ENCODE measurements around the gene WIPF3. TPM values are rescaled to one million over a fixed set of nuclear protein-coding genes. Genes with fewer than 3 reads are reported as not detected.
"Not testable (repeated sequence)": the region's sequence is repeated elsewhere in the genome, so short reads cannot be mapped to it uniquely, and the experiment has no call there.

Gene WIPF3
- total RNA-seq, 1 donor from 2014 or later: not detected

DNA sequence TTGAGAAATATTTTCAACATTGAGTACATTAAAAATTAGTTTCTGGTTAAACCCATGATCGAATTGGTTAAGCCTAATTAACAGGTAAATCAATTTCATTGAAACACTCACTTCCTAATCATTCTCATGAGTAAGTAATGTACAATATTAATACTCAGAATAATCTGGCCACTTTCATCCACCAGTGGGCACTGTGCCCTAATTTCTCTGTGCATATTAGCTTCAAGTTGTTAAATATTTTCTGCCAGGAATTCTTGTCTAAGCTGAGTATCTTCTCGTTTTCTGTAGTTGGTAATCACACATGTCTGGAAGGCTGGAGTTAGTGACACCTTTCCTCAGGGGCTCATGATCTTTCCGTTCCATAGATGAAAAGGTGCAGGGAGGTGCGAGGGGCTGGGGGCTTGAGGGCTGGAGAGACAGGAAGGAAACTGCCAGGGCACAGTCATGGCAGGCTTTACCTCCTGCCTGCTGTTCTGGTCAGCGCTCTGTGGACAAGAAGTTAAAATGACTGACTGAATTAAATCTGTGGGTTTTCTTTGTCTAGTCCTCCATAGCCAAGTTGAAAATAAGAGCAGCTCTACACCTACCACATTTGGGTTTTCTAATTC lies 71.9 kb downstream of the WIPF3 start:
- intact Hi-C loops (cut with micrococcal nuclease): loop anchor here (1.0 kb wide), 1 partner anchor 184 kb away; no protein-coding TSS in a partner anchor

DNA sequence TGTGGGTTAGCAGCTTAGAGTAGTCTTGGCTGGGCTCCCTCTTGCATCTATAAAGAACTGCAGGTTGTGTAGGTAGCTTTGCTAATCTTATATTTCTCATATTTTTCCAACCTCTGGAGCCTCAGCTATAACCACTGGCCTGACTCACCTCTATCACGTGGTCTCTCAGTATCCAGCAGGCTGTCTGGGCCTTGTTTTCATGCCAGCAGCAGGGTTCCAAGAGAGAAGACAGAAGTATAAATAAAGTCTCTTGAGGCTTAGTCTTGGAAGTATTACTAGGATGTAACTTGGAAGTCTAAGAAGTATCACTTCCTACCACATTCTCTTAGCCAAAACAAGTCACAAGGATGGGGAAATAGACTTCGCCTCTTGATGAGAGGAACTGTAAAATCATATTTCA lies 73.3 kb downstream of the WIPF3 start:
- intact Hi-C loops (cut with micrococcal nuclease): no loop called here

DNA sequence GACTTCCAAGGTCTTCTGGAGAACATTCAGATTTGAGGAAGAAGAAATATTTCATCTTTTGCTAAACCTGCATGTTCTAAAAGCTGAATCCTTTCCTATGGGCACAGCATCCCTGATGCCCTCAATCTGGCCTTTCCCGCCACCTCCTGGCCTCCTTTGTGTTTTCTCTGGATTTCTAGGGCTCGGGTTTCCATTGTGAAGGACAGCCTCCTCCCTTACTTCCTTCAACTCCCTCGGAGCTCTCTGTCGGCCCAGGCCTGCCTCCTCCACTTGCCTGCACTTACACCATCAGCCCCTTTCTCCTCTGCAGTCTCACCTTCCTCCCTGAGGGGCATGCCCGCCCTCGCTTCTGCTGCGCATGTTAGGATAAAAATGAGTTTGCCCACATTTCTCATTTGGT lies 75.4 kb downstream of the WIPF3 start:
- intact Hi-C loops (cut with micrococcal nuclease): no loop called here

DNA sequence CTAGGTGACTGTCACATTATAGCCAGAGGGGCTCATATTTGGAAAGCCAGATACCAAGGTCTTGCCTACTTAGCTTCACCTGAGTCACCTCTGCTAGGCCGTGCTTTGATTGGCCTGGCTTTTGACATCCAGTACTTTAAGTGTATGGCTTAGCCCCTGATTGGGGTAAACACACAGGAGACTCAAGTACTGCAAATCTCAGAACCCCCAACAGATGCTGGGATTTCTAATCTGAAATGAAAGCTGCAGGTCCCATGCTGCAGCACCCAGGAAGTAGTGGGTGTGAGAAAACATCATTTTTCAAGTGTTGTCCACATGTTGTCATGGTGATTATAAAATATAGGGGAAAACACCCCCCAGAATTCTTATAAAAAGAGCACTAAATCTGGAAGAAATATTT lies 76.2 kb downstream of the WIPF3 start:
- intact Hi-C loops (cut with micrococcal nuclease): no loop called here

DNA sequence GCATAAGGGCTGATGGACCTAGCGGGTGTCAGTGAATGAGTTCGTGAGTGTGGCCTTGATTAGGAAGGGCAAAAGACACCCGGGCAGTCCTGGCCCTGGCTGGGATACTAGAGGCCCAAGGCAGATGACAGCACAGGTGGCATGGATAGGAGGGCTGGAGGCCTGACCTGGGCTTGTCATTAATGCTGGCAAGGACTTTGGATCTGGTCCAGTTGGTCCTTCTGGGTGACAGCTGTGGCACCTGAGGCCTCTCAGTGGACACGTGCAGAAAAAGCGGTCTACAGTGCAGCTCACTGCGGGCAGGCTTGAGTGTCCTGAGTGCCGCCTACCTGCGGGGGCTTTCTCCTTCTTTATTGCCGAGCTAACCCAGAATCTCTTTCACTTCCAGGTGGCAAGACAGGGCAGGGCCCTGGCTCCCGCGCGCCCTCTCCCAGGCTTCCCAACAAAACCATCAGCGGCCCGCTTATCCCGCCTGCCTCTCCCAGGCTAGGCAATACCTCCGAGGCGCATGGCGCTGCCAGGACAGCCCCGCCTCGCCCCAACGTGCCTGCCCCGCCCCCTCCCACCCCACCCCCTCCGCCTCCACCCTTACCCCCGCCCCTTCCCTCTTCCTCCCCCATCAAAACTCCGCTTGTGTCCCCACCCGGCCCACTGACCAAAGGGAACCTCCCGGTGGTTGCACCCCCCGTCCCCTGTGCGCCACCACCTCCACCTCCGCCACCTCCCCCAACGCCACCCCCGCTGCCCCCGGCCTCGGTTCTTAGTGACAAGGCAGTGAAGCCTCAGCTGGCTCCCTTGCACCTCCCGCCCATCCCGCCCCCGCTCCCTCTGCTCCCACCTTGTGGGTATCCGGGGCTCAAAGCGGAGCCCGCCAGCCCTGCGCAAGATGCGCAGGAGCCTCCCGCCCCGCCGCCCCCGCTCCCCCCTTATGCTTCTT lies 77.4 kb downstream of the WIPF3 start:
- intact Hi-C loops (cut with micrococcal nuclease): no loop called here

DNA sequence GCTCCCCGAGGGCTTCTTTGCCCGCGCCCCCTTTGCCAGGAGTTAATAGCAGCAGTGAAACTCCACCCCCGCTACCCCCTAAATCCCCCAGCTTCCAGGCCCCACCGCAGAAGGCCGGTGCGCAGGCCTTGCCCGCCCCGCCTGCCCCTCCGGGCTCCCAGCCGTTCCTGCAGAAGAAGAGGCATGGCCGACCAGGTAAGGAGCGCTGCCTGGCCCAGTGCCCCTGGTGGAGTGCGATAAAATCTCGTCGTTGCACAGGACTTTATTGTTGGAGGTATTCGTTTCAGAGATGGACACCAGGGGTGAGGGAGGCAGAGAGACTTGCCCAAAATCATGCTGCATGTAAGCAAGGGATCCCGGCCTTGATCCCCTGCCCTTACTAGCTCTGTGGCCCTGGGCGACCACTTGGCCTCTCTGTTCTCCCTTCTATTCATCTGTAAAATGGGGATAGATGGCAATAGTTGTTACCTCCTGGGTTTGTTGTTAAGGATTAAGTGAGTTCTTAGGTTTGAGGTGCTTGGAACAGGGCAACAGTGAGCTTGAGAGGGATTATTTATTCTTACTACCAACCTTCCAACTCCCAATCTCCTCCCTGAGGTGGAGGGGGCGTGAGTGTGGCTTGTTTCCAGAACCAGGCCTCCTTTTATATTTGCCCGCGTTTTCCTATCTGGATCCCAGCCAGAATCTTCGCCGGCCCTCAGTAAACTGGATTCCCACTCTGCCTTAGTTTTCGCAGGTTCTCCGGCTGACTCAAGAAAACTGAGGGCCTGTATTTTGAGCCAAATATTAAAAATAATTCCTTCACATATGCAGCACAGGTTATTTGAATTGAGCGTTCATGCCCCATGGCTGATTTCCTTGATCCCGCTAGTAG lies 78.3 kb downstream of the WIPF3 start:
- intact Hi-C loops (cut with micrococcal nuclease): no loop called here

DNA sequence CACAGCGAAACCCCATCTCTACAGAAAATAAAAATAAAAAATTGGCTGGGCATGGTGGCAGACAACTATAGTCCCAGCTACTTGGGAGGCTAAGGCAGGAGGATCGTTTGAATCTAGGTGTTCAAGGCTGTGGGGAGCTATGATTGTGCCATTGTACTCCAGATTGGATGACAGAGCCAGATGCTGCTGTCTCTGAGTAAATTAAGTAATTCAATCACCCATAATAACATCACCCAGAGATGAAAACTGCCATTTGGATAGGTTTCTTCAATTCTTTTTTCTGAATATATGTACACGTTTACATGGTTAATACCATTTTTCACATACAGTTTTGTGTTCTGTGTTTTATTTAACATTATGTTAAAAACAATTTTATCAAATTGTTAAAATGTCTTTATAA lies 79.3 kb downstream of the WIPF3 start:
- intact Hi-C loops (cut with micrococcal nuclease): no loop called here

DNA sequence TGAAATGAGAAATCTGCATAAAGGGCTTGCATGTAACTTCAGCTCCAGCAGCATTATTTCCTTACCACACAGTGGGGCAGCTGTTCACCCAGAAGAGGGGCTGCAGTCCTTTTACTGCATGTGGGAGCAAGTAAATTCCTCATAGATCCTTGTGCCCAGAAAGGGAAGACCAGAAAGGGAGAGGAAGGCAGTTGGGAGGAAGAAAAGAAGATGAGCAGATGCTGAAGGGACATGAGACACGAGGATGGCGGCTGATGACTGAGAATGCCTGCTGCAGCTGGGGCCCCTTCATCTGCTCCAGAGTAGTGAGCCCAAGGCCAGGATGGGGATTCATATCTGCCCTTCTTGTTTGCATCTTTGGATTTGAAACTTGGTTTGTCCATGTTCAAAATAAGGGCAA lies 80.5 kb downstream of the WIPF3 start:
- intact Hi-C loops (cut with micrococcal nuclease): no loop called here

DNA sequence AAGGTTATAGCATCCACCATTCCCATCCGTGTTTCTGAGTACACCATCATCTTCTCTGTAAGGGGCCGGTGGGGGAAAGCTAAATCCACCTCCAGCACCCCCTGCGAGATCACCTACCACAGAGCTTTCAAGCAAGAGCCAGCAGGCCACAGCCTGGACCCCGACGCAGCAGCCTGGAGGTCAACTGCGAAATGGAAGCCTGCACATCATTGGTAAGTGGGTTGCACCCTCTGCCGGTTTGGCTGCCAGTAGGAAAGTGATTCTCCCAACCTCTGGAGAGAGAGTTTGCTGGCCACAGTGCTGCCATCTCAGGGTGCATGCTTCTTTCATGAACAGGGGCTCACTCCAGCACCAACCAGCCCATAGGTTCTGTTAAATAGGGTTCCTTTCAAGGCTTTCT lies 81.7 kb downstream of the WIPF3 start:
- intact Hi-C loops (cut with micrococcal nuclease): no loop called here

DNA sequence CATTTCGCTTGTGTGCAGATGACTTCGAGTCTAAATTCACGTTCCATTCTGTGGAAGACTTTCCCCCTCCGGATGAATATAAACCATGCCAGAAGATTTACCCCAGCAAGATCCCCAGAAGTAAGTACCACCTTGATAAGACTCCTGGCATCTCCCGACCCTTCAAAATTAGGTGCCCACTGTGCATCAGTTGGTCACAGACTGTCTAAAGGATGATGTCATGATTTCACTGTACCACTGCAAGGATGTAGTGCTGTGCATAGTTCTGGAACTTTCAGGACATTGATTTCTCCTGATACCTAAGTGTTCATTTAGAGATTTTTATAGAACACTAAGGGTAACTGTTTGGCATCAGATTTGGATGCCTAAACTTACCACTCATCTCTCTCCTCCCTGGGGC lies 83.0 kb downstream of the WIPF3 start:
- intact Hi-C loops (cut with micrococcal nuclease): no loop called here

DNA sequence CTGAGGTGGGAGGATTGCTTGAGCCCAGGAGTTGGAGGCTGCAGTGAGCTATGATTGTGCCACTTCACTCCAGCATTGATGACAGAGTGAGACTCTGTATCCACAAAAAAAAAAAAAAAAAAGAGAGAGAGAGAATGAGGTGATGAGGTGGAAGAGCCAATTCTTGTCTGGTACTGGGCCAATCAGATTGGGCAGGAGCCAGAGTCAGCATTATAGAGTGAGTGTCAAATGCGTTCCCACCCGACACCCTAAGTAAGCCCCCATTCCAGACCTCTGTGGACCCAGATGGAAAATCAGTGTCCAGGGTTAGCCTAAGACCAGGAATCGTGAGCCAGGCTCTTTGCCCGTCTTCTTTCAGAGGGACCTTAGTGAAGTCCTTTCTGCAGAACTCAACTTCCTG lies 83.9 kb downstream of the WIPF3 start:
- intact Hi-C loops (cut with micrococcal nuclease): no loop called here

DNA sequence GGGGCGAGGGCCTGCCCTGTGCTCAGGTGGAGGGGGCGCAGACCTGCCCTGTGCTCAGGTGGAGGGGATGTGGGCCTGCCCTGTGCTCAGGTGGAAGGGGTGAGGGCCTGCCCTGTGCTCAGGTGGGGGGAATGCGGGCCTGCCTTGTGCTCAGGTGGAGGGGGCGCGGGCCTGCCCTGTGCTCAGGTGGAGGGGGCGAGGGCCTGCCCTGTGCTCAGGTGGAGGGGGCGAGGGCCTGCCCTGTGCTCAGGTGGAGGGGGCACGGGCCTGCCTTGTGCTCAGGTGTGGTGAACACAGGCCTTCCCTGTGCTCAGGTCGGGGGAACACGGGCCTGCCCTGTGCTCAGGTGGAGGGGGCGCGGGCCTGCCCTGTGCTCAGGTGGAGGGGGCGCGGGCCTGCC lies 84.5 kb downstream of the WIPF3 start:
- intact Hi-C loops (cut with micrococcal nuclease): not testable (repeated sequence)

DNA sequence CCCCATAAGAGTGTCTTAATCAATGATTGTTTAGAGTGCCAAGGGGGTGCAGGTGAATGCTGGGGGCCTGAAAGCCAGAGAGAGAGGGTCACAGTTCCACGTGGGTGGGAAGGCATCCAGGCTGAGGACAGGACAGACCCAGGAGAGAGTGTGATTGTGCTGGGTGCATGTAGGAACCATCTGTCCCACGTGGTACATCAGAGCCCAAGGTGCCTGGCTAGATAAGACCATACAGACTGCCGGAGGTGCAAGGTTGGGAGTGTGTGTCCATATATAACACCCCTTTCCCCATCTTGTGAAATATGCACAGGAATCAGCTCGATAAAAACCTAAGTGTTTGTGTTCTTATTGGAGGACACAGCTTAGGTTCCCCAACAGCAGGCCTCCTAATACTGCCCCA lies 85.5 kb downstream of the WIPF3 start:
- intact Hi-C loops (cut with micrococcal nuclease): no loop called here

DNA sequence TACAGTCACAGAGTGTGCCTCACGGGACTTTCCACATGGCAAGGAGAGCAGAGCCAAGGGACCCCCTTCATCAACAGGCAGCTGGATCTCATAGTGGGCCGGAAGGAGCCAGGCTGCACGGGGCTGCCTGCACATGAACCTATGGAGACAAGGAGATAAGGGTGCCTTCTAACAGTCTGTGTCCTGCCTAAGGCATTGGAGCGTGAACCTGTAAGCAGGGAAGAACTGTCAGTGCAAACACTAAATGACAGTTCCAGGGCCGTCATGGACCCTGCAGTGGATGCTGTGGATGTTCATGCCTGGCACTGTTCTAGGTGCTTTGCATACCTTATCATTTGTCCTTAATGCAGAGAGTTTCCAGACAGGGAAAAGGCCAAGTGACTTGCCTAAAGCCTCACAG lies 85.9 kb downstream of the WIPF3 start:
- intact Hi-C loops (cut with micrococcal nuclease): no loop called here

DNA sequence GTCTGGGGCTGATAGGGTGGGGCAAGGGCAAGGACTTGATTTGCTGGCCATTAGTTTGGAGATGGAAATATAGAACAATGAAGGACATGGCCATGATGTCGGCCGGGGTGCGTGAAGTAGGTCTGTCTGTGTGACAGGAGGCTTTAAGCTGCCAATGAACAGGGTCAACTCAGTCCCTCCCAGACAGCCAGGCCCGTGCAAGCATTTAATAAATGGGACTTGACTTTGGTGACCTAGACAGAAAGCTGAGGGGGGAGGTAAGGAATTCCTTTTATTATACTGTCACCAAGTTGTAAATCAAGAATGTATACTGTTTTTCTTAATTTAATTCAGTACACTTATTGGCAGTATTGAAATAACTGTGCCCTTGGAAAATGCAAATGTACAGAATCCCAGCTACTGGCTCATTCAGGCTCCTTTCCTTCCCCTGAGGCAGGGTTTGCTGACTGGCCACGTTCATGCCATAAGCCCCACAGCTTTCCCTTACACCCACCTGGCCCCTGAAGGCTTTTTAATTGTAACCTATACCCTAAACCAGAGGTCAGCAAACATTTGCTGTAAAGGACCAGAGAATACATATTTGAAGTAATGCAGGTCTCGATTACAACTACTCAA lies 87.2 kb downstream of the WIPF3 start:
- intact Hi-C loops (cut with micrococcal nuclease): no loop called here

DNA sequence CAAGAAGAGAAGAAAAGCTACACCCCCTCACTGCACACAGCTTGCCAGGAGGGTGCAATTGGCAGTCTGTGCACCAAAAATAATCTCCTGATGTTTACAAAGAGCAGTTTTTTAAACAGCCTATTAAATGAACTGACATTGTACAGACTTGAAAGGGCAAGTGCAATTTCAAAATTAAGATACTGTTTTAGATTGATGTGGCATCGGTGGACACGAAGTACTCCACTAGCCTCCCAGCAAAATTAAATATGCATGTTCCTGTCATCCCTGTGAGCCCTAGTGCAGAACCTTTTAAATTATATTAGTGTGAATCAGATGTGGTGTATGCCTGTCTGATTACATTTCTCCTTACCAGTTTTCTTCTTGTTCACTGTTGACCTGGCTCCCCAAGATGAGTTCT lies 87.9 kb downstream of the WIPF3 start:
- intact Hi-C loops (cut with micrococcal nuclease): no loop called here

DNA sequence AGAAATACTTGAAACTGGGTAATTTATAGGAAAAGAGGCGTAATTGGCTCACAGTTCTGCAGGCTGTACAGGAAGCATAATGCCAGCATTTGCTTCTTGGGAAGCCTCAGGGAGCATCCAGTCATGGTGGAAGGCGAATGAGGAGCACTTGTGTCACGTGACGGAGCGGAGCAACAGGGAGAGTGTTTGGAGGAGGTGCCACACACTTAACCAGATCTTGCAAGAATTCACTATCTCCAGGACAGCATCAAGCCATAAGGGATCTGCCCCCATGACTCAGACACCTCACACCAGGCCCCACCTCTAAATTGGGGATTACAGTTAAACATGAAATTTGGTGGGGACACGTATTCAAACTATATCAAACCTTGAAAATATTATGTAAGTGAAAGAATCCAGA lies 89.3 kb downstream of the WIPF3 start:
- intact Hi-C loops (cut with micrococcal nuclease): no loop called here

DNA sequence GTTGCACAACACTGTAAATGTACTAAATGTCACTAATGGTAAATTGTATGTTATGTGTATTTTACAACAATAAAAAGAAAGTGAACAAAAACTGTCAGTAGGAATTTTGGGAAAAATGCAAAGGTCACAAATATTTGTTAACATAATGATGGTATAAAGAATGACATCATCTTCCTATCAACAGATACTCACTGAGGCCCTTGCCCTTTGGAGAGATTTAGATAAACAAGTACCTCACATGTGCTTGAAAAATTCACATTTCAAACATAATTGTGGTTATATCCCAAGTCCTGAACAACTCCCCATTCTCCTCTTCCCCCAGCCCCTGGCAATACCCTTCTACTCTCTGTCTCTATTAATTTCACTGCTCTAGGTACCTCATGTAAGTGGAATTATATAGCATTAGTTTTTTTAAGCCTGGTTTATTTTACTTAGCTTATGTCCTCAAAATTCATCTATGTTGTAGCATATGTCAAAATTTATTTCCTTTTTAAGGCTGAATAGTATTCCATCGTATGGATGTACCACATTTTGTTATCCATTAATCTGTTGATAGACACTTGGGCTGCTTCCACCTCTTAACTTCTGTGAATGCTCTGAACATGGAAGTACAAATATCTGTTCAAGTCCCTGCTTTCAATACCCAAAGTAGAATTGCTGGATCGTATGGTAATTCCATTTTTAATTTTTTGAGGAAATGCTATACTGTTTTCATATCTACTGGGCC lies 90.5 kb downstream of the WIPF3 start:
- intact Hi-C loops (cut with micrococcal nuclease): no loop called here

DNA sequence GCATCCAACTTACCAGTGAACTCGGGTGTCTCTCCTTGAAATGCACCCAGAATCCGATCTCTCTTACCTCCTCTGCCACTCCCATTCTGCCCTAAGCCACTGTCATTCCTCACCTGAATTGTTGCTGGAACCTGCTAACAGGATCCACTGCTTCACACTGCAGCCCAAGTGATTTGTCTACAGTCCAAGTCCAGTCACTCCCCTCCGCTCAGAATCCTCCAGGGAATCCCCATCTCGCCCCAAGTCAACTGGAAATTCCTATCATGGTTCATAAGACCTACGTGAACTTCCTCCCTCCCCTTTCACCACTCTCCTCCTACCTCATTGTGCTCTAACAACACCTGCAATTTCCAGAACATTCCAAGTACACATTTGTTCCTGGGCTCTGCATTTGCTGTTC lies 92.0 kb downstream of the WIPF3 start:
- intact Hi-C loops (cut with micrococcal nuclease): no loop called here

DNA sequence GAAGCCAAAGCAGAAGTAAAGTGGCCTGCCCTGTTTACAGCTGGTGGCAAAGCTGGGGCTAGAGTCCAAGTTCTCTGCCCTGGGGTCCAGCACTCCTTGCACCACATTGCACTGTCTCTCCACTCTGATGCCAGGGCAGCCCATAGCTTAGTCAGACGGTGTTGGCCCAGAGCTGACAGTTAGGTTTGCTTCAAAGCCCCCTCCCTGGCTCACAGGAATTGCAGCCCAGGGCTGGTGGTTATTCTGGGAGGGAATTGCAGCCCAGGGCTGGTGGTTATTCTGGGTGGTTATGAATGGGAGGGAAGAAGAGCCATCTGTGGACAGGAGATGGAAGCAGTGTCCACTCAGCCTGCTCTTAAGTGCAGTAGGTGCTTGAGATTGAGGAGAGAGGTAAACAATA lies 94.4 kb downstream of the WIPF3 start:
- intact Hi-C loops (cut with micrococcal nuclease): no loop called here
